ENCODE data around the gene BET1. TPM values are rescaled to one million over a fixed set of nuclear protein-coding genes. Genes with fewer than 3 reads are reported as not detected.
A peak's percentile ranks its signal among the peaks of the same experiment; 100 is the strongest.

The BET1 gene
- total and polyA plus RNA-seq, 9 of the 15 experiments (the other 6 are each of a cell fraction or from before 2014, with no cell fraction given), result 15.8 to 190 (median 37.8) TPM

DNA sequence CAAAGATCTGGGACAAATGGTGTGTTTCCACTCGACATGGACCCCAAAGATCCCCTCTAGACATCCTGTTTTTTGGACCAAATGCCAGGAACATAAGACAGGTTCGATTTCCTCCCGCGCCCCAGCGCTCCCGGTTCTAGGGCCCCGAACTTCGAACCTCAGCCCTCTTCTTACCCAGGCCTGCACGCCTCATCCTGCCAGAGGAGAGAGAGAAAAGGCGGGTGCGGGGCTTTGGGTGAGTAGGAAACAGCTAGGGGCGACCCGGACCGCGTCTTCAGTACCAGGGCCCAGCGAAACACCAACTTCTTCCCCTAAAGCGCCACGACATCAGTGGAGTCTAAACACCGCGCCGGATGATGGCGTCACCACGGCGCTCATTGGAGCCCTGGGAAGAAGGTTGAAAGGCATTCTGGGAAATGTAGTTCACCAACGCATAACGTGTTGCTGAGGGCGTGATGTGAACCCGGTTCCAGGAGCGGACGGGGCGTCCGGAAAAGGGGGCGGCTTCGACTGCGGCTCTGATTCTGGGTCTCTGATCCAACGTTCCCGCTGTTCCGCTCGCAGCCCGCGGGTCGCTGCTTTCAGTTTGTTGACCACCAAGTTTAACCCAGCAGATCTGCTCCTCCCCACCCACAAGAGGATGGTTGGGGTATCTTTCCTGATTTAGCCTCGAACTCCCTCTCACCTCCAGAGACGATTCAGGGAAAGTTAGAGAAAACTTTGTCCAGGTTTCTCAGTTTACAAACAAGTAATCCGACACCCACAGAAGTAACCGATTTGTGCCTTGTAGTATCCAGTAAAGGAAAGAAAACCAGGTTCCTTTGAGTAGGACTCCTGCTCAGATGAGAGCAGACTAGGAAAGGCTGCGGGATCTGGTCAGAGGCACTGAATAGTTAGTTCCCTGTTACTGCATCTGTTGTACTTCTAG lies at the start of gene BET1 (continued):
- TF ChIP-seq, protein P1, sequence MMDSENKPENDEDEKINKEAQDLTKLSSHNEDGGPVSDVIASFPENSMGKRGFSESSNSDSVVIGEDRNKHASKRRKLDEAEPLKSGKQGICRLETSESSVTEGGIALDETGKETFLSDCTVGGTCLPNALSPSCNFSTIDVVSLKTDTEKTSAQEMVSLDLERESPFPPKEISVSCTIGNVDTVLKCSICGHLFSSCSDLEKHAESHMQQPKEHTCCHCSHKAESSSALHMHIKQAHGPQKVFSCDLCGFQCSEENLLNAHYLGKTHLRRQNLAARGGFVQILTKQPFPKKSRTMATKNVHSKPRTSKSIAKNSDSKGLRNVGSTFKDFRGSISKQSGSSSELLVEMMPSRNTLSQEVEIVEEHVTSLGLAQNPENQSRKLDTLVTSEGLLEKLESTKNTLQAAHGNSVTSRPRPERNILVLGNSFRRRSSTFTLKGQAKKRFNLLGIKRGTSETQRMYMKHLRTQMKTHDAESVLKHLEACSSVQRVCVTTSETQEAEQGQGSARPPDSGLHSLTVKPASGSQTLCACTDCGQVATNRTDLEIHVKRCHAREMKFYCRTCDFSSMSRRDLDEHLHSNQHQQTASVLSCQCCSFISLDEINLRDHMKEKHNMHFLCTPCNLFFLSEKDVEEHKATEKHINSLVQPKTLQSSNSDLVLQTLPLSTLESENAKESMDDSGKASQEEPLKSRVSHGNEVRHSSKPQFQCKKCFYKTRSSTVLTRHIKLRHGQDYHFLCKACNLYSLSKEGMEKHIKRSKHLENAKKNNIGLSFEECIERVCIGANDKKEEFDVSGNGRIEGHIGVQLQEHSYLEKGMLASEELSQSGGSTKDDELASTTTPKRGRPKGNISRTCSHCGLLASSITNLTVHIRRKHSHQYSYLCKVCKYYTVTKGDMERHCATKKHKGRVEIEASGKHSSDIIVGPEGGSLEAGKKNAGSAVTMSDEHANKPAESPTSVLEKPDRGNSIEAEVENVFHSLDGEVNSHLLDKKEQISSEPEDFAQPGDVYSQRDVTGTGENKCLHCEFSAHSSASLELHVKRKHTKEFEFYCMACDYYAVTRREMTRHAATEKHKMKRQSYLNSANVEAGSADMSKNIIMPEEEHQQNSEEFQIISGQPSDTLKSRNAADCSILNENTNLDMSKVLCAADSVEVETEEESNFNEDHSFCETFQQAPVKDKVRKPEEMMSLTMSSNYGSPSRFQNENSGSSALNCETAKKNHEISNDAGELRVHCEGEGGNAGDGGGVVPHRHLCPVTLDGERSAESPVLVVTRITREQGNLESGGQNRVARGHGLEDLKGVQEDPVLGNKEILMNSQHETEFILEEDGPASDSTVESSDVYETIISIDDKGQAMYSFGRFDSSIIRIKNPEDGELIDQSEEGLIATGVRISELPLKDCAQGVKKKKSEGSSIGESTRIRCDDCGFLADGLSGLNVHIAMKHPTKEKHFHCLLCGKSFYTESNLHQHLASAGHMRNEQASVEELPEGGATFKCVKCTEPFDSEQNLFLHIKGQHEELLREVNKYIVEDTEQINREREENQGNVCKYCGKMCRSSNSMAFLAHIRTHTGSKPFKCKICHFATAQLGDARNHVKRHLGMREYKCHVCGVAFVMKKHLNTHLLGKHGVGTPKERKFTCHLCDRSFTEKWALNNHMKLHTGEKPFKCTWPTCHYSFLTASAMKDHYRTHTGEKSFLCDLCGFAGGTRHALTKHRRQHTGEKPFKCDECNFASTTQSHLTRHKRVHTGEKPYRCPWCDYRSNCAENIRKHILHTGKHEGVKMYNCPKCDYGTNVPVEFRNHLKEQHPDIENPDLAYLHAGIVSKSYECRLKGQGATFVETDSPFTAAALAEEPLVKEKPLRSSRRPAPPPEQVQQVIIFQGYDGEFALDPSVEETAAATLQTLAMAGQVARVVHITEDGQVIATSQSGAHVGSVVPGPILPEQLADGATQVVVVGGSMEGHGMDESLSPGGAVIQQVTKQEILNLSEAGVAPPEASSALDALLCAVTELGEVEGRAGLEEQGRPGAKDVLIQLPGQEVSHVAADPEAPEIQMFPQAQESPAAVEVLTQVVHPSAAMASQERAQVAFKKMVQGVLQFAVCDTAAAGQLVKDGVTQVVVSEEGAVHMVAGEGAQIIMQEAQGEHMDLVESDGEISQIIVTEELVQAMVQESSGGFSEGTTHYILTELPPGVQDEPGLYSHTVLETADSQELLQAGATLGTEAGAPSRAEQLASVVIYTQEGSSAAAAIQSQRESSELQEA (IDR thresholded peaks at IDR 0.05; ENCODE audit: low read depth), result no peak
- TF ChIP-seq ZNF347 (CRISPR knock-in tag; IDR thresholded peaks at IDR 0.05; ENCODE audit: low read depth) (no peak), PRMT5 (CRISPR knock-in tag; IDR thresholded peaks at IDR 0.05) (no peak), CBX5 (IDR thresholded peaks at IDR 0.05; ENCODE audit: borderline replicate concordance, low read depth) (no peak), ZNF707 (CRISPR knock-in tag; conservative IDR thresholded peaks at IDR 0.05) (no peak), KLF6 (CRISPR knock-in tag; IDR thresholded peaks at IDR 0.05; ENCODE audit: borderline replicate concordance) (no peak), ZNF217 (CRISPR knock-in tag; IDR thresholded peaks at IDR 0.05) (no peak), ZNF354B (CRISPR knock-in tag; IDR thresholded peaks at IDR 0.05) (no peak), FOXK2 (conservative IDR thresholded peaks at IDR 0.05 in 1 of 2, IDR thresholded peaks at IDR 0.05 in 1 of 2; ENCODE audit: low read depth in 2 of 2) (peak; percentile 92), NR1H2 (CRISPR knock-in tag; IDR thresholded peaks at IDR 0.05) (no peak), NUFIP1 (IDR thresholded peaks at IDR 0.05; ENCODE audit: partially characterized antibody) (no peak), ZFP36 (IDR thresholded peaks at IDR 0.05; ENCODE audit: low read depth, low read length, partially characterized antibody) (no peak), MTA3 (IDR thresholded peaks at IDR 0.05; ENCODE audit: borderline replicate concordance) (no peak; the same call in 1 of the 2 replicates), YY1 (IDR thresholded peaks at IDR 0.05; ENCODE audit: borderline replicate concordance in 1 of 3, control insufficient read depth in 1 of 3, extremely low read depth in 1 of 3, insufficient read depth in 3 of 3, insufficient read length in 1 of 3, insufficient replicate concordance in 2 of 3, low read depth in 1 of 3, low read length in 2 of 3) (peak in 2 of 3 experiments; percentile 69 to 74)
- TF ChIP-seq, protein P2, sequence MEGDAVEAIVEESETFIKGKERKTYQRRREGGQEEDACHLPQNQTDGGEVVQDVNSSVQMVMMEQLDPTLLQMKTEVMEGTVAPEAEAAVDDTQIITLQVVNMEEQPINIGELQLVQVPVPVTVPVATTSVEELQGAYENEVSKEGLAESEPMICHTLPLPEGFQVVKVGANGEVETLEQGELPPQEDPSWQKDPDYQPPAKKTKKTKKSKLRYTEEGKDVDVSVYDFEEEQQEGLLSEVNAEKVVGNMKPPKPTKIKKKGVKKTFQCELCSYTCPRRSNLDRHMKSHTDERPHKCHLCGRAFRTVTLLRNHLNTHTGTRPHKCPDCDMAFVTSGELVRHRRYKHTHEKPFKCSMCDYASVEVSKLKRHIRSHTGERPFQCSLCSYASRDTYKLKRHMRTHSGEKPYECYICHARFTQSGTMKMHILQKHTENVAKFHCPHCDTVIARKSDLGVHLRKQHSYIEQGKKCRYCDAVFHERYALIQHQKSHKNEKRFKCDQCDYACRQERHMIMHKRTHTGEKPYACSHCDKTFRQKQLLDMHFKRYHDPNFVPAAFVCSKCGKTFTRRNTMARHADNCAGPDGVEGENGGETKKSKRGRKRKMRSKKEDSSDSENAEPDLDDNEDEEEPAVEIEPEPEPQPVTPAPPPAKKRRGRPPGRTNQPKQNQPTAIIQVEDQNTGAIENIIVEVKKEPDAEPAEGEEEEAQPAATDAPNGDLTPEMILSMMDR (IDR thresholded peaks at IDR 0.05 in 2 of 3, conservative IDR thresholded peaks at IDR 0.05 in 1 of 3; ENCODE audit: insufficient read depth in 2 of 3, low read depth in 1 of 3, low read length in 3 of 3), result no peak
